GM18909 (cell line): ENCODE measurements around the gene AMER2.

Experiments
- ATAC-seq: cut with Tn5 transposase; IDR thresholded peaks from one replicate; pipeline ENCODE4 v1.9.1; 2021; ENCODE audit warnings: mild to moderate bottlenecking; ENCODE audit not compliant: unreplicated experiment, poor library complexity

AMER2 gene

GRCh38 chr13:25157681-25158080, 14.4 kb downstream of the AMER2 start:
- no peak for ATAC-seq

- no peak for ATAC-seq
Observed at GRCh38 chr13:25153736-25154135, 18.4 kb downstream of the AMER2 start.

- ATAC-seq: no peak
Observed at GRCh38 chr13:25151626-25152195, 20.4 kb downstream of the AMER2 start.

- no peak for ATAC-seq
Observed at GRCh38 chr13:25149711-25150110, 22.4 kb downstream of the AMER2 start.

GRCh38 chr13:25148402-25148771, 23.7 kb downstream of the AMER2 start:
- no peak for ATAC-seq

- no peak for ATAC-seq
Observed at GRCh38 chr13:25147638-25148401, 24.3 kb downstream of the AMER2 start.

GRCh38 chr13:25143706-25144105, 28.4 kb downstream of the AMER2 start:
- ATAC-seq: no peak

GRCh38 chr13:25141042-25141441, 31.0 kb downstream of the AMER2 start:
- ATAC-seq: no peak

GRCh38 chr13:25137788-25138115, 34.3 kb downstream of the AMER2 start:
- no peak for ATAC-seq

GRCh38 chr13:25136880-25137787, 35.0 kb downstream of the AMER2 start:
- no peak for ATAC-seq

- ATAC-seq: no peak
Observed at GRCh38 chr13:25135896-25136295, 36.2 kb downstream of the AMER2 start.

GRCh38 chr13:25132751-25133390, 39.2 kb downstream of the AMER2 start:
- ATAC-seq: no peak

GRCh38 chr13:25131881-25132420, 40.1 kb downstream of the AMER2 start:
- ATAC-seq: no peak

- no peak for ATAC-seq
Observed at GRCh38 chr13:25130944-25131343, 41.1 kb downstream of the AMER2 start.

- ATAC-seq: no peak
Observed at GRCh38 chr13:25118378-25118905, 53.6 kb downstream of the AMER2 start.

GRCh38 chr13:25117312-25117711, 54.8 kb downstream of the AMER2 start:
- ATAC-seq: no peak

- no peak for ATAC-seq
Observed at GRCh38 chr13:25116044-25116443, 56.0 kb downstream of the AMER2 start.

GRCh38 chr13:25114220-25114619, 57.9 kb downstream of the AMER2 start:
- no peak for ATAC-seq

GRCh38 chr13:25112695-25113255, 59.3 kb downstream of the AMER2 start:
- ATAC-seq: no peak
